CD4-positive, alpha-beta T cell (primary cell): Measurements from ENCODE around the gene OSBPL5. TPM values are rescaled to one million over a fixed set of nuclear protein-coding genes. Genes with fewer than 3 reads are reported as not detected.
A peak's percentile ranks its signal among the peaks of the same experiment; 100 is the strongest.

Experiments
- ATAC-seq: fragments of 200-7000 bp; cut with Tn5 transposase; one replicate; pipeline ENCODE4 v1.10.0; 2022; ENCODE audit warnings: mild to moderate bottlenecking; ENCODE audit not compliant: poor library complexity
- CTCF ChIA-PET: fragments of 350-600 bp; sonication (Branson Sonifier 250); formaldehyde crosslinking; loops from one replicate; lab custom pipeline; 2021; ENCODE audit warnings: antibody characterized with exemption, inconsistent platforms; lab: Charles Lee
- POLR2A ChIA-PET: fragments of 350-600 bp; sonication (Branson Sonifier 250); formaldehyde crosslinking; loops from one replicate; lab custom pipeline; 2021; ENCODE audit warnings: antibody characterized with exemption, inconsistent platforms; lab: Charles Lee
- DNase-seq, 14 experiments: peaks; one replicate each; pipeline ENCODE4 v3.0.0-alpha.2; 2013 to 2020; ENCODE audit warnings: mixed read lengths in 2 of 14
- H3K27ac ChIP-seq, 2 donors: one replicate each; pipeline versions ENCODE4 v1.5.1 to v1.7.0; 2013; ENCODE audit warnings: low read length in 2 of 2, low read depth in 1 of 2, mild to moderate bottlenecking in 1 of 2
- H3K27me3 ChIP-seq, 2 experiments: 1 replicate in 1 of 2; 2 replicates in 1 of 2; pipeline versions ENCODE4 v1.6.1 to v1.7.0; 2013; ENCODE audit warnings: low read length in 2 of 2, control low read depth in 1 of 2, mild to moderate bottlenecking in 1 of 2, moderate library complexity in 1 of 2; ENCODE audit not compliant: insufficient read depth in 2 of 2, control insufficient read depth in 1 of 2
- H3K36me3 ChIP-seq: one replicate; pipeline ENCODE4 v1.6.1; 2013; ENCODE audit warnings: low read length, control low read depth; ENCODE audit not compliant: insufficient read depth
- H3K4me1 ChIP-seq: one replicate; pipeline ENCODE4 v1.6.1; 2013; ENCODE audit warnings: low read length, control low read depth; ENCODE audit not compliant: insufficient read depth
- H3K4me3 ChIP-seq: one replicate; pipeline ENCODE4 v1.5.1; 2013; ENCODE audit warnings: mild to moderate bottlenecking, low read length, moderate library complexity
- H3K9me3 ChIP-seq, 2 experiments: 1 replicate in 1 of 2; 2 replicates in 1 of 2; pipeline versions ENCODE4 v1.6.1 to v1.7.0; 2013; ENCODE audit warnings: low read length in 2 of 2, mild to moderate bottlenecking in 2 of 2, control low read depth in 1 of 2, moderate library complexity in 1 of 2; ENCODE audit not compliant: control insufficient read depth in 1 of 2, insufficient read depth in 1 of 2
- H3K27ac Mint-ChIP-seq: one replicate; pipeline ENCODE4 v1.8.0; 2020; ENCODE audit warnings: mixed read lengths
- H3K27me3 Mint-ChIP-seq: one replicate; pipeline ENCODE4 v1.8.0; 2021; ENCODE audit warnings: mixed read lengths
- H3K36me3 Mint-ChIP-seq: one replicate; pipeline ENCODE4 v1.8.0; 2021; ENCODE audit warnings: low read depth, mixed read lengths
- H3K4me1 Mint-ChIP-seq: one replicate; pipeline ENCODE4 v1.8.0; 2021; ENCODE audit warnings: low read depth, mixed read lengths
- H3K4me3 Mint-ChIP-seq: one replicate; pipeline ENCODE4 v1.8.0; 2020; ENCODE audit warnings: mild to moderate bottlenecking, mixed read lengths
- H3K9me3 Mint-ChIP-seq: one replicate; pipeline ENCODE4 v1.8.0; 2020; ENCODE audit warnings: mixed read lengths
- CTCF ChIP-seq: fragments of 200-600 bp; IDR thresholded peaks from one replicate; pipeline ENCODE4 v1.8.0; 2022; ENCODE audit warnings: antibody characterized with exemption, mild to moderate bottlenecking
- intact Hi-C, 2 experiments: fragments of 100-400 bp; cut with DNase I in 1 of 2; cut with micrococcal nuclease in 1 of 2; formaldehyde crosslinking; loops; one replicate each; pipeline versions ENCODE4 v1.15.1 to v1.9.0; 2023 to 2025; cut with DNase I, micrococcal nuclease
- total RNA-seq, 174 experiments: library from RNA in 2 of 174; stranded (reverse) in 2 of 174; gene quantifications; one replicate each; pipeline ENCODE4 v1.2.3 and lab custom pipeline; 2021 to 2026

The OSBPL5 gene
- total RNA-seq, 2 experiments from 2014 or later = 6.7 to 9.1 TPM

GRCh38 chr11:3132271-3132781 lies 32.8 kb downstream of the OSBPL5 start:
- Mint-ChIP-seq H3K4me1 (no peaks in the 10 kb centered on the region), H3K4me3 (no peak overlapping the region), H3K36me3 (no peaks in the 10 kb centered on the region), H3K9me3 (no peaks in the 10 kb centered on the region), H3K27me3 (no peaks in the 10 kb centered on the region), H3K27ac (no peak overlapping the region)
- ATAC-seq (no peak), DNase-seq (no peak)
- ChIA-PET POLR2A (no interaction called here), CTCF (no interaction called here)
- Histone ChIP-seq H3K27me3 (no peaks in the 10 kb centered on the region), H3K9me3 (no peaks in the 10 kb centered on the region), H3K4me1 (peaks cover 14% of the 10 kb centered on the region), H3K27ac (no peak overlapping the region), H3K4me3 (no peak overlapping the region), H3K36me3 (no peaks in the 10 kb centered on the region)
- TF ChIP-seq CTCF = no peak
- intact Hi-C loops = loop anchor here in 1 of 2 experiments (5.0 kb wide), 1 partner anchor 50 kb away; no protein-coding TSS in a partner anchor

GRCh38 chr11:3131330-3131941 lies 33.7 kb downstream of the OSBPL5 start:
- ATAC-seq = no peak
- Mint-ChIP-seq H3K9me3 (no peaks in the 10 kb centered on the region), H3K4me1 (no peaks in the 10 kb centered on the region), H3K27me3 (no peaks in the 10 kb centered on the region), H3K4me3 (no peak overlapping the region), H3K27ac (no peak overlapping the region), H3K36me3 (no peaks in the 10 kb centered on the region)
- H3K27ac ChIP-seq = no peak overlapping the region
- no peak for TF ChIP-seq CTCF
- ChIA-PET CTCF (no interaction called here), POLR2A (no interaction called here)
- H3K4me3 ChIP-seq = no peak overlapping the region
- no peak for DNase-seq
- no peaks in the 10 kb centered on the region for H3K27me3 ChIP-seq
- H3K36me3 ChIP-seq = no peaks in the 10 kb centered on the region
- intact Hi-C loops = loop anchor here in 1 of 2 experiments (5.0 kb wide), 1 partner anchor 51 kb away; no protein-coding TSS in a partner anchor
- no peaks in the 10 kb centered on the region for H3K9me3 ChIP-seq
- H3K4me1 ChIP-seq = peaks cover 14% of the 10 kb centered on the region

- no peaks in the 10 kb centered on the region for H3K4me1 Mint-ChIP-seq
These were observed 34.6 kb downstream of the OSBPL5 start for GRCh38 chr11:3130269-3131071.

More at GRCh38 chr11:3130269-3131071, 34.6 kb downstream of the OSBPL5 start:
- ATAC-seq = no peak
- intact Hi-C loops = loop anchor here in 1 of 2 experiments (5.0 kb wide), 1 partner anchor 52 kb away; no protein-coding TSS in a partner anchor
- Mint-ChIP-seq H3K27ac (no peak overlapping the region), H3K9me3 (no peaks in the 10 kb centered on the region), H3K27me3 (no peaks in the 10 kb centered on the region), H3K4me3 (no peak overlapping the region), H3K36me3 (no peaks in the 10 kb centered on the region)
- Histone ChIP-seq H3K4me1 (peaks cover 4% of the 10 kb centered on the region), H3K9me3 (no peaks in the 10 kb centered on the region), H3K27me3 (no peaks in the 10 kb centered on the region), H3K27ac (no peak overlapping the region), H3K36me3 (no peaks in the 10 kb centered on the region), H3K4me3 (no peak overlapping the region)
- no peak for TF ChIP-seq CTCF
- POLR2A ChIA-PET = no interaction called here
- peak in 1 of 14 experiments; percentile 2 for DNase-seq
- CTCF ChIA-PET = no interaction called here
